Transverse colon (tissue), 4 donors: Measurements from ENCODE around the gene CCR2.

ENCODE experiments used
- EP300 ChIP-seq: sonication (generic); formaldehyde crosslinking; IDR thresholded peaks from one replicate; pipeline ENCODE4 v1.6.1; 2017; ENCODE audit warnings: antibody characterized with exemption, low read depth
- POLR2A ChIP-seq: fragments of 450-650 bp; IDR thresholded peaks from one replicate; pipeline ENCODE4 v1.6.1; 2016; ENCODE audit warnings: antibody characterized with exemption, mild to moderate bottlenecking, moderate library complexity
- POLR2AphosphoS5 ChIP-seq, 3 donors: sonication (generic); formaldehyde crosslinking; IDR thresholded peaks; one replicate each; pipeline ENCODE4 v1.6.1; 2016; ENCODE audit warnings: antibody characterized with exemption in 3 of 3
- TF ChIP-seq, protein P1 (sequence below), 5 experiments: fragments of 200-600 bp in 3 of 5; fragments of 450-650 bp in 2 of 5; sonication (generic) in 3 of 5; IDR thresholded peaks; 1 replicate in 2 of 5; 2 replicates in 3 of 5; pipeline ENCODE4 v1.5.1; 2016 to 2017; ENCODE audit warnings: antibody characterized with exemption in 5 of 5, inconsistent platforms in 3 of 5, mild to moderate bottlenecking in 2 of 5, moderate library complexity in 1 of 5

DNA sequence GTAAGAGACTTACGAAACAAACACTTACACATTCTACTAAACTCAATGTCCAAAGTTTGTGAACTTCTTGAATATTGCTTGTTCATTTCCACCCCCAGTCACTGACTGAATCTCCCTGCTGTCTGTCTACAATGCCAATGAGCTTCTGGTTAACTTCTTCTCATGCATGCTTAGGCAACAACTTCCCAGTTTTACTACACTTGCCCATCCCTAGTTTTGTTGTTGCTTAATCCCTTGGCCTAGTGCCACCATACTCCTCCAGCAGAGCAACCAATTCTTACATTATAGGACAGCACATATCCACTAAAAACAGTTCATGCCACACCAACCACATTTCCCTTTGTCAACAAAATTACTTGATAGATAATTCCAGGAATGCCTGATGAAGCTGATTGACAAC, 40.9 kb upstream of the CCR2 start:
- TF ChIP-seq POLR2A (no peak), EP300 (no peak), POLR2AphosphoS5 (IDR thresholded peaks at IDR 0.05) (peak in 1 of 3 donors; percentile 31)
- TF ChIP-seq, protein P1, sequence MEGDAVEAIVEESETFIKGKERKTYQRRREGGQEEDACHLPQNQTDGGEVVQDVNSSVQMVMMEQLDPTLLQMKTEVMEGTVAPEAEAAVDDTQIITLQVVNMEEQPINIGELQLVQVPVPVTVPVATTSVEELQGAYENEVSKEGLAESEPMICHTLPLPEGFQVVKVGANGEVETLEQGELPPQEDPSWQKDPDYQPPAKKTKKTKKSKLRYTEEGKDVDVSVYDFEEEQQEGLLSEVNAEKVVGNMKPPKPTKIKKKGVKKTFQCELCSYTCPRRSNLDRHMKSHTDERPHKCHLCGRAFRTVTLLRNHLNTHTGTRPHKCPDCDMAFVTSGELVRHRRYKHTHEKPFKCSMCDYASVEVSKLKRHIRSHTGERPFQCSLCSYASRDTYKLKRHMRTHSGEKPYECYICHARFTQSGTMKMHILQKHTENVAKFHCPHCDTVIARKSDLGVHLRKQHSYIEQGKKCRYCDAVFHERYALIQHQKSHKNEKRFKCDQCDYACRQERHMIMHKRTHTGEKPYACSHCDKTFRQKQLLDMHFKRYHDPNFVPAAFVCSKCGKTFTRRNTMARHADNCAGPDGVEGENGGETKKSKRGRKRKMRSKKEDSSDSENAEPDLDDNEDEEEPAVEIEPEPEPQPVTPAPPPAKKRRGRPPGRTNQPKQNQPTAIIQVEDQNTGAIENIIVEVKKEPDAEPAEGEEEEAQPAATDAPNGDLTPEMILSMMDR (IDR thresholded peaks at IDR 0.05), result no peak
